Measurements from ENCODE around the gene HPGD.

DNA sequence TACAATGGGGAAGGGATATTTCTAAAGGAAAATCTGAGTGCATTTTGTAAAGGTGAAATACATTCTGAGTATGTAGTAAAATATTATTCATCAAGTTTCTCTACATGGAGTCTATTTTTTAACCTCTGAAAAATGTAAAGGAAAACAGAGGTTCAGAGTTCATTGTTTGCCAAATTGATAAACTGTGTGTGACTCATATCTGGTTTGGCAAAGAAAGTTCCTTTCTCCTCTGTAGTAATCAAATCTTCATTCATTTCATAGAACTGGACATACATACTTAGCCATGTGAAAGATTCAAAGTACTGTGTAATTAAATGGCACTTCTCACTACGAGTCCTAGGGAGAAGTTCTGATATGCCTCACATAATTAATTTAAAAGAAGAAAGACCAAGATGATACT is 61.6 kb downstream of the HPGD start:
- TF ChIP-seq, protein P1, sequence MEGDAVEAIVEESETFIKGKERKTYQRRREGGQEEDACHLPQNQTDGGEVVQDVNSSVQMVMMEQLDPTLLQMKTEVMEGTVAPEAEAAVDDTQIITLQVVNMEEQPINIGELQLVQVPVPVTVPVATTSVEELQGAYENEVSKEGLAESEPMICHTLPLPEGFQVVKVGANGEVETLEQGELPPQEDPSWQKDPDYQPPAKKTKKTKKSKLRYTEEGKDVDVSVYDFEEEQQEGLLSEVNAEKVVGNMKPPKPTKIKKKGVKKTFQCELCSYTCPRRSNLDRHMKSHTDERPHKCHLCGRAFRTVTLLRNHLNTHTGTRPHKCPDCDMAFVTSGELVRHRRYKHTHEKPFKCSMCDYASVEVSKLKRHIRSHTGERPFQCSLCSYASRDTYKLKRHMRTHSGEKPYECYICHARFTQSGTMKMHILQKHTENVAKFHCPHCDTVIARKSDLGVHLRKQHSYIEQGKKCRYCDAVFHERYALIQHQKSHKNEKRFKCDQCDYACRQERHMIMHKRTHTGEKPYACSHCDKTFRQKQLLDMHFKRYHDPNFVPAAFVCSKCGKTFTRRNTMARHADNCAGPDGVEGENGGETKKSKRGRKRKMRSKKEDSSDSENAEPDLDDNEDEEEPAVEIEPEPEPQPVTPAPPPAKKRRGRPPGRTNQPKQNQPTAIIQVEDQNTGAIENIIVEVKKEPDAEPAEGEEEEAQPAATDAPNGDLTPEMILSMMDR (optimal IDR thresholded peaks at IDR 0.05 in 1 of 3, IDR thresholded peaks at IDR 0.05 in 1 of 3, conservative IDR thresholded peaks at IDR 0.05 in 1 of 3; ENCODE audit: extremely low read depth in 1 of 3, insufficient read depth in 2 of 3, low read length in 3 of 3) = no peak
- TF ChIP-seq EZH2 (IDR thresholded peaks at IDR 0.05; ENCODE audit: low read length) = no peak

All from keratinocyte (primary cell).